ENCODE results near the gene BBS7.

The BBS7 gene

GRCh38 chr4:121776610-121777401 lies 93.5 kb downstream of the BBS7 start:
- H3K27ac ChIP-seq: no peak overlapping the region
- TF ChIP-seq ZFX (IDR thresholded peaks at IDR 0.05) (no peak), CTCF (conservative IDR thresholded peaks at IDR 0.05) (no peak)
